Ovary (tissue), 3 donors: ENCODE data around the gene KCNK17.

Experiments used
- CTCF ChIP-seq, 3 donors: fragments of 450-650 bp in 2 of 3; fragments of 200-600 bp in 1 of 3; IDR thresholded peaks; one replicate each; pipeline versions ENCODE4 v1.5.1 to v1.8.0; 2016 to 2022; ENCODE audit warnings: antibody characterized with exemption in 3 of 3, mild to moderate bottlenecking in 1 of 3
- EP300 ChIP-seq: sonication (generic); formaldehyde crosslinking; IDR thresholded peaks from one replicate; pipeline ENCODE4 v1.6.1; 2017; ENCODE audit warnings: antibody characterized with exemption
- POLR2A ChIP-seq: fragments of 450-650 bp; IDR thresholded peaks from one replicate; pipeline ENCODE4 v1.6.1; 2017; ENCODE audit warnings: antibody characterized with exemption, mild to moderate bottlenecking, moderate library complexity
- donor health status: DM: no; HTN: no; CAD: no.

GRCh38 chr6:39339096-39339867 lies 25.1 kb upstream of the KCNK17 start:
- TF ChIP-seq CTCF (IDR thresholded peaks at IDR 0.05) (no peak), POLR2A (no peak), EP300 (no peak)
